Thyroid gland (tissue), 4 donors: ENCODE data around the gene SPAG6. TPM values are rescaled to one million over a fixed set of nuclear protein-coding genes. Genes with fewer than 3 reads are reported as not detected.

ENCODE experiments used
- DNase-seq, 2 donors: peaks; one replicate each; pipeline ENCODE4 v3.0.0-alpha.2; 2019
- H3K27ac ChIP-seq, 3 donors: fragments of 200-600 bp; sonication (generic); 1 replicate in 2 of 3; 2 replicates in 1 of 3; pipeline ENCODE4 v1.5.1; 2016 to 2019; ENCODE audit warnings: mild to moderate bottlenecking in 1 of 3, moderate library complexity in 1 of 3
- H3K27me3 ChIP-seq: fragments of 200-600 bp; sonication (generic); one replicate; pipeline ENCODE4 v1.5.1; 2019
- H3K36me3 ChIP-seq, 2 donors: fragments of 200-600 bp; sonication (generic); one replicate each; pipeline ENCODE4 v1.5.1; 2016 to 2019
- H3K4me1 ChIP-seq, 2 donors: fragments of 200-600 bp; sonication (generic); one replicate each; pipeline ENCODE4 v1.5.1; 2017 to 2019
- H3K4me3 ChIP-seq, 3 donors: fragments of 200-600 bp; sonication (generic); replicated peaks in 1 of 3; 1 replicate in 2 of 3; 2 replicates in 1 of 3; pipeline ENCODE4 v1.5.1; 2016; ENCODE audit warnings: mild to moderate bottlenecking in 1 of 3
- H3K9me3 ChIP-seq: fragments of 200-600 bp; sonication (generic); one replicate; pipeline ENCODE4 v1.5.1; 2017
- CTCF ChIP-seq, 6 experiments: fragments of 200-600 bp in 3 of 6; fragments of 450-650 bp in 3 of 6; sonication (generic) in 3 of 6; IDR thresholded peaks; one replicate each; pipeline ENCODE4 v1.5.1; 2016 to 2019; ENCODE audit warnings: antibody characterized with exemption in 6 of 6, mild to moderate bottlenecking in 2 of 6, inconsistent platforms in 1 of 6, moderate library complexity in 1 of 6
- POLR2A ChIP-seq, 2 donors: fragments of 450-650 bp; IDR thresholded peaks; one replicate each; pipeline ENCODE4 v1.6.1; 2017; ENCODE audit warnings: antibody characterized with exemption in 2 of 2, mild to moderate bottlenecking in 2 of 2, moderate library complexity in 1 of 2
- WGBS, 2 donors: methylation state at CpG; one replicate each; pipeline ENCODE4 v1.1.5; 2017; 5-methylcytosine and 5-hydroxymethylcytosine counted together
- intact Hi-C: fragments of 100-400 bp; cut with DNase I; formaldehyde crosslinking; loops from one replicate; pipeline ENCODE4 v1.15.1; 2023
- small RNA-seq: library from RNA; depleted of rRNA; stranded (forward); fragments of <200 nt; gene quantifications from one replicate; pipeline ENCODE3, GENCODE V24; 2016
- total RNA-seq, 4 donors: library from RNA; depleted of rRNA; stranded (reverse); fragments of >200 nt; gene quantifications; one replicate each; pipeline ENCODE4 v1.2.3, GENCODE V29; 2016

SPAG6 gene
- total RNA-seq, 4 donors from 2014 or later = 0.27 TPM; not detected in 3

GRCh38 chr10:22461891-22462290, 116.6 kb downstream of the SPAG6 start:
- H3K9me3 ChIP-seq = no peaks in the 10 kb centered on the region
- no peak overlapping the region for H3K4me3 ChIP-seq
- no peaks in the 10 kb centered on the region for H3K27me3 ChIP-seq
- H3K27ac ChIP-seq = no peak overlapping the region
- TF ChIP-seq POLR2A (IDR thresholded peaks at IDR 0.05) (no peak), CTCF (IDR thresholded peaks at IDR 0.05) (no peak)
- no peaks in the 10 kb centered on the region for H3K4me1 ChIP-seq
- no peaks in the 10 kb centered on the region for H3K36me3 ChIP-seq
- WGBS, 2 donors = 73 to 93% methylated on average over 2 of the region's 2 CpGs
- no peak for DNase-seq
- intact Hi-C loops = no loop called here

DNA sequence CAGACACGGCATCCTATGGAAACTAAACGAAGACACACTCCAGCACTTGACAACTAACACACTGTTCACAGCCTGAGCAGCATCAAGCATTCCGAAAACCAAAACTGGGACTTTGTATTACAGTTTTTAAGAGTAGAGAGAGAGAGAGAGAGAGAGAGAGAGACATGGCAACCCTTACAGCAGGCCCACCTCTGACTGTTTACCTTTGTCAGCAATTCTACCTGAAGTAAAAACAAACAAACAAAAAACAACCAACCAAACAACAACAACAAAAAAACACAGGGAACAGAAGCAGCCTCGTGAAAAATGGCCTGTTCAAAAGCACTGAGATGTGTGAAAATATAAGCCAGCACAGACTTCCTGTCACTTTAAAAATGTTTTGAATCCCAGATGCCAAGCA, 118.0 kb downstream of the SPAG6 start:
- Histone ChIP-seq H3K4me1 (no peaks in the 10 kb centered on the region), H3K27ac (no peak overlapping the region), H3K9me3 (no peaks in the 10 kb centered on the region), H3K27me3 (no peaks in the 10 kb centered on the region), H3K4me3 (no peak overlapping the region), H3K36me3 (no peaks in the 10 kb centered on the region)
- 58 to 79% methylated on average over 4 of the region's 4 CpGs for WGBS, 2 donors
- TF ChIP-seq POLR2A (IDR thresholded peaks at IDR 0.05) (no peak), CTCF (IDR thresholded peaks at IDR 0.05) (no peak)
- DNase-seq = no peak
- intact Hi-C loops = no loop called here

DNA sequence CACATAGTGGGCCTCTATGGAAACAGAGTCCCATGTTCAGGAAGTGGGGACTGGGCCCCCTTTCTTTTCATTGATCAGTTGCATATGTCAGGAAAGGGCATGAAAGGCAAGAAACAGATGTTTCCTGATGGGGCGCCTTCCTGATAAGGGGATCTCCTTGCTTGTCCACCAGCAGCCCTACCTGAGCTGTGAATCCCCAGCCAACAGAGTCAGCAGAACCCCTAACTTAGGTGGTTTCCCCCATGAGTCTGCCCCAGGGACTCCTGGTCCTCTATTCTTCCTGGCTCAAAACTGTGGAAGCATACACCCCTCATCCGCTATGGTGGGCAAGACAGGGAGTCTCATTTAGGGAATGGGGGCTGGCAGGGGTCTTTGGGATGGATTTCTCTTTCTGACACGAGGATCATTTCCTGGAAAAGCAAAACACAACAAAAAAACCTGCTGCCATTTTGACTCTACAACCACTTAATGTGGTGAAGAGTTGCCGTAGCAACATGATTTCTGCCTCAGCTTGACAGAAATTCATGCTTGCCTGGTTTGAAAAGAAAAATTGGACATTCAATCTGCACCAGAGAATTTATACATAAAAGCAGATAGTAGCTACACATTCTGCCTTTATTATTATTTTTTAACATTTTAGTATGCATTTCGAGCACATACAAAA, 119.8 kb downstream of the SPAG6 start:
- Histone ChIP-seq H3K4me1 (no peaks in the 10 kb centered on the region), H3K9me3 (no peaks in the 10 kb centered on the region), H3K4me3 (no peak overlapping the region), H3K27ac (no peak overlapping the region), H3K36me3 (no peaks in the 10 kb centered on the region), H3K27me3 (no peaks in the 10 kb centered on the region)
- no peak for TF ChIP-seq POLR2A (IDR thresholded peaks at IDR 0.05)
- no peak for TF ChIP-seq CTCF (IDR thresholded peaks at IDR 0.05)
- intact Hi-C loops = no loop called here
- DNase-seq = no peak
- 91 to 92% methylated on average over 5 of the region's 5 CpGs for WGBS, 2 donors

- H3K4me1 ChIP-seq = no peaks in the 10 kb centered on the region
- no peaks in the 10 kb centered on the region for H3K36me3 ChIP-seq
- H3K9me3 ChIP-seq = no peaks in the 10 kb centered on the region
- intact Hi-C loops = no loop called here
- no peak overlapping the region for H3K4me3 ChIP-seq
- TF ChIP-seq CTCF (IDR thresholded peaks at IDR 0.05) = no peak
- no peak for TF ChIP-seq POLR2A (IDR thresholded peaks at IDR 0.05)
- H3K27me3 ChIP-seq = no peaks in the 10 kb centered on the region
- no peak overlapping the region for H3K27ac ChIP-seq
- no peak for DNase-seq
- WGBS, 2 donors = 87 to 91% methylated on average over 3 of the region's 3 CpGs
Observed at GRCh38 chr10:22466763-22467334, 121.6 kb downstream of the SPAG6 start.

Small RNAs within 50 kb of the gene (small RNA-seq; reads per million reads assigned to genes)
- not detected for gene AL158211.3

Other genes with a start within 250 kb of the SPAG6 start
- gene EBLN1, start 127.5 kb upstream of the SPAG6 start, total RNA-seq = not detected
- 10 to 100 TPM; 29.9 to 41.3 (median 31.4) TPM for gene COMMD3, start 29.1 kb upstream of the SPAG6 start, total RNA-seq
- gene BMI1, start 24.4 kb upstream of the SPAG6 start, total RNA-seq = 10 to 100 TPM; 41.2 to 73.5 (median 59.0) TPM